Skeletal muscle satellite cell (primary cell): ENCODE results near the gene FMO3.

Experiments
- H3K27me3 ChIP-seq: 2 replicates; pipeline ENCODE4 v1.7.0; 2013; ENCODE audit warnings: low read length; ENCODE audit not compliant: control insufficient read depth, insufficient read depth
- H3K36me3 ChIP-seq: 2 replicates; pipeline ENCODE4 v1.7.0; 2013; ENCODE audit warnings: mild to moderate bottlenecking, control low read depth, low read length; ENCODE audit not compliant: insufficient read depth
- H3K4me1 ChIP-seq: 2 replicates; pipeline ENCODE4 v1.7.0; 2013; ENCODE audit warnings: low read length; ENCODE audit not compliant: control insufficient read depth, insufficient read depth
- H3K4me2 ChIP-seq: 2 replicates; pipeline ENCODE4 v1.7.0; 2013; ENCODE audit warnings: mild to moderate bottlenecking, low read length
- H3K4me3 ChIP-seq: 2 replicates; pipeline ENCODE4 v1.7.0; 2013; ENCODE audit warnings: low read length
- H3K9ac ChIP-seq: 2 replicates; pipeline ENCODE4 v1.7.0; 2013; ENCODE audit warnings: mild to moderate bottlenecking, low read depth, low read length, moderate library complexity
- H3K9me3 ChIP-seq: replicated peaks from 2 replicates; pipeline ENCODE4 v1.7.0; 2013; ENCODE audit warnings: mild to moderate bottlenecking, control low read depth, low read length

The FMO3 gene

GRCh38 chr1:171084870-171085269, 5.8 kb upstream of the FMO3 start:
- Histone ChIP-seq H3K9me3 (no peaks in the 10 kb centered on the region), H3K4me3 (no peak overlapping the region), H3K4me1 (peaks cover 11% of the 10 kb centered on the region), H3K36me3 (no peaks in the 10 kb centered on the region), H3K9ac (no peak overlapping the region), H3K27me3 (no peaks in the 10 kb centered on the region), H3K4me2 (no peak overlapping the region)

- Histone ChIP-seq H3K4me2 (no peak overlapping the region), H3K4me3 (no peak overlapping the region), H3K4me1 (no peaks in the 10 kb centered on the region), H3K36me3 (no peaks in the 10 kb centered on the region), H3K9me3 (no peaks in the 10 kb centered on the region), H3K27me3 (no peaks in the 10 kb centered on the region), H3K9ac (no peak overlapping the region)
These were observed 2.8 kb upstream of the FMO3 start for GRCh38 chr1:171087896-171088295.

- Histone ChIP-seq H3K27me3 (no peaks in the 10 kb centered on the region), H3K9ac (no peak overlapping the region), H3K4me2 (no peak overlapping the region), H3K4me1 (no peaks in the 10 kb centered on the region), H3K9me3 (no peaks in the 10 kb centered on the region), H3K36me3 (no peaks in the 10 kb centered on the region), H3K4me3 (no peak overlapping the region)
These were observed 13.2 kb downstream of the FMO3 start for GRCh38 chr1:171103862-171104261.

- no peaks in the 10 kb centered on the region for H3K27me3 ChIP-seq
- H3K9me3 ChIP-seq: no peaks in the 10 kb centered on the region
- H3K4me2 ChIP-seq: no peak overlapping the region
- peaks cover 14% of the 10 kb centered on the region for H3K4me1 ChIP-seq
- no peaks in the 10 kb centered on the region for H3K36me3 ChIP-seq
- H3K9ac ChIP-seq: no peak overlapping the region
- no peak overlapping the region for H3K4me3 ChIP-seq
These were observed 16.7 kb downstream of the FMO3 start for GRCh38 chr1:171107262-171107940.

- Histone ChIP-seq H3K36me3 (no peaks in the 10 kb centered on the region), H3K4me2 (no peak overlapping the region), H3K9ac (no peak overlapping the region), H3K27me3 (no peaks in the 10 kb centered on the region), H3K4me3 (no peak overlapping the region), H3K4me1 (peaks cover 15% of the 10 kb centered on the region), H3K9me3 (no peaks in the 10 kb centered on the region)
These were observed 17.3 kb downstream of the FMO3 start for GRCh38 chr1:171107969-171108368.

GRCh38 chr1:171109966-171110365, 19.3 kb downstream of the FMO3 start:
- no peaks in the 10 kb centered on the region for H3K27me3 ChIP-seq
- no peaks in the 10 kb centered on the region for H3K9me3 ChIP-seq
- H3K4me1 ChIP-seq: peaks cover 19% of the 10 kb centered on the region
- H3K9ac ChIP-seq: no peak overlapping the region
- H3K4me3 ChIP-seq: no peak overlapping the region
- no peaks in the 10 kb centered on the region for H3K36me3 ChIP-seq
- no peak overlapping the region for H3K4me2 ChIP-seq

- Histone ChIP-seq H3K4me1 (peaks cover 19% of the 10 kb centered on the region), H3K27me3 (no peaks in the 10 kb centered on the region), H3K36me3 (no peaks in the 10 kb centered on the region)
These were observed 20.1 kb downstream of the FMO3 start for GRCh38 chr1:171110621-171111326.

GRCh38 chr1:171112119-171112518, 21.4 kb downstream of the FMO3 start:
- no peak overlapping the region for H3K4me3 ChIP-seq
- H3K4me1 ChIP-seq: peaks cover 19% of the 10 kb centered on the region
- no peaks in the 10 kb centered on the region for H3K36me3 ChIP-seq
- no peak overlapping the region for H3K9ac ChIP-seq
- H3K9me3 ChIP-seq: no peaks in the 10 kb centered on the region
- H3K4me2 ChIP-seq: no peak overlapping the region
- H3K27me3 ChIP-seq: no peaks in the 10 kb centered on the region

More at GRCh38 chr1:171110621-171111326, 20.1 kb downstream of the FMO3 start:
- no peaks in the 10 kb centered on the region for H3K9me3 ChIP-seq
- H3K9ac ChIP-seq: no peak overlapping the region
- no peak overlapping the region for H3K4me3 ChIP-seq
- H3K4me2 ChIP-seq: peak overlapping the region; percentile 17

- Histone ChIP-seq H3K4me1 (peaks cover 19% of the 10 kb centered on the region), H3K36me3 (no peaks in the 10 kb centered on the region), H3K9me3 (no peaks in the 10 kb centered on the region), H3K4me3 (no peak overlapping the region), H3K27me3 (no peaks in the 10 kb centered on the region), H3K9ac (no peak overlapping the region), H3K4me2 (peak overlapping the region; percentile 45)
These were observed 22.7 kb downstream of the FMO3 start for GRCh38 chr1:171113382-171113781.

- no peaks in the 10 kb centered on the region for H3K36me3 ChIP-seq
- no peak overlapping the region for H3K4me3 ChIP-seq
- H3K9me3 ChIP-seq: no peaks in the 10 kb centered on the region
- peaks cover 17% of the 10 kb centered on the region for H3K4me1 ChIP-seq
- no peak overlapping the region for H3K4me2 ChIP-seq
- no peaks in the 10 kb centered on the region for H3K27me3 ChIP-seq
- H3K9ac ChIP-seq: no peak overlapping the region
These were observed 24.7 kb downstream of the FMO3 start for GRCh38 chr1:171115280-171115897.

- Histone ChIP-seq H3K9me3 (no peaks in the 10 kb centered on the region), H3K4me1 (peaks cover 5% of the 10 kb centered on the region), H3K27me3 (no peaks in the 10 kb centered on the region), H3K36me3 (no peaks in the 10 kb centered on the region), H3K4me3 (no peak overlapping the region), H3K9ac (no peak overlapping the region), H3K4me2 (no peak overlapping the region)
These were observed 26.0 kb downstream of the FMO3 start for GRCh38 chr1:171116676-171117075.
